Hepatocyte (in vitro differentiated cells): Measurements from ENCODE around the gene FOCAD. TPM values are rescaled to one million over a fixed set of nuclear protein-coding genes. Genes with fewer than 3 reads are reported as not detected.

ENCODE experiments used
- DNase-seq: peaks from one replicate; pipeline ENCODE4 v3.0.0-alpha.2; 2016; ENCODE audit warnings: low spot score
- H2AFZ ChIP-seq: fragments of 200-600 bp; sonication (generic); 2 replicates; pipeline ENCODE4 v1.6.0; 2016; ENCODE audit warnings: antibody characterized with exemption, mild to moderate bottlenecking
- H3K27ac ChIP-seq: fragments of 200-600 bp; sonication (generic); 2 replicates; pipeline ENCODE4 v1.5.1; 2016; ENCODE audit warnings: mild to moderate bottlenecking
- H3K27me3 ChIP-seq: fragments of 200-600 bp; sonication (generic); 2 replicates; pipeline ENCODE4 v1.6.1; 2016
- H3K36me3 ChIP-seq: fragments of 200-600 bp; sonication (generic); replicated peaks from 2 replicates; pipeline ENCODE4 v1.5.1; 2016; ENCODE audit warnings: low read depth; ENCODE audit not compliant: insufficient read depth
- H3K4me1 ChIP-seq: fragments of 200-600 bp; sonication (generic); 2 replicates; pipeline ENCODE4 v1.5.1; 2016; ENCODE audit warnings: mild to moderate bottlenecking, moderate library complexity; ENCODE audit not compliant: insufficient read depth
- H3K4me2 ChIP-seq: fragments of 200-600 bp; sonication (generic); 2 replicates; pipeline ENCODE4 v1.6.0; 2016
- H3K4me3 ChIP-seq: fragments of 200-600 bp; sonication (generic); 2 replicates; pipeline ENCODE4 v1.5.1; 2016; ENCODE audit warnings: mild to moderate bottlenecking
- H3K79me2 ChIP-seq: fragments of 200-600 bp; sonication (generic); 2 replicates; pipeline ENCODE4 v1.6.0; 2017; ENCODE audit warnings: mild to moderate bottlenecking
- H3K9me2 ChIP-seq: fragments of 200-600 bp; sonication (generic); replicated peaks from 2 replicates; pipeline ENCODE4 v1.6.0; 2017; ENCODE audit warnings: mild to moderate bottlenecking; ENCODE audit not compliant: insufficient read depth
- H3K9me3 ChIP-seq: fragments of 200-600 bp; sonication (generic); 2 replicates; pipeline ENCODE4 v1.5.1; 2016; ENCODE audit warnings: low read depth, mild to moderate bottlenecking
- H4K20me1 ChIP-seq: fragments of 200-600 bp; sonication (generic); 2 replicates; pipeline ENCODE4 v1.6.0; 2016; ENCODE audit warnings: mild to moderate bottlenecking; ENCODE audit not compliant: insufficient read depth, poor library complexity, severe bottlenecking
- CTCF ChIP-seq: fragments of 200-600 bp; sonication (generic); IDR thresholded peaks from 2 replicates; pipeline ENCODE4 v1.5.1; 2016; ENCODE audit warnings: antibody characterized with exemption, mild to moderate bottlenecking; ENCODE audit not compliant: poor library complexity
- EZH2 ChIP-seq: fragments of 200-600 bp; sonication (generic); IDR thresholded peaks from 2 replicates; pipeline ENCODE4 v1.6.1; 2016; ENCODE audit warnings: antibody characterized with exemption, mild to moderate bottlenecking, borderline replicate concordance
- EZH2phosphoT487 ChIP-seq: fragments of 200-600 bp; sonication (generic); IDR thresholded peaks from one replicate; pipeline ENCODE4 v1.6.1; 2018; ENCODE audit warnings: antibody characterized with exemption, mild to moderate bottlenecking, low read depth, moderate library complexity; ENCODE audit not compliant: unreplicated experiment, severe bottlenecking
- WGBS: methylation state at CpG from one replicate; pipeline ENCODE4 v1.1.6; 2016; ENCODE audit warnings: low lambda C conversion rate; ENCODE audit errors: missing lambda C conversion rate; 5-methylcytosine and 5-hydroxymethylcytosine counted together
- polyA plus RNA-seq: library from polyadenylated mRNA; unstranded; fragments of >200 nt; fragmentation: Nextera tagmentation; extraction: Ambion mirVana; gene quantifications from 2 replicates; pipeline ENCODE4 v1.2.1, GENCODE V29; 2016
- total RNA-seq: library from RNA; depleted of rRNA; stranded (reverse); fragments of >200 nt; gene quantifications from 2 replicates; pipeline ENCODE4 v1.2.3, GENCODE V29; 2014

FOCAD gene
- total and polyA plus RNA-seq, 2 experiments from 2014 or later = 21.7 to 54.1 TPM

GRCh38 chr9:20732118-20732517, 48.1 kb downstream of the FOCAD start:
- Histone ChIP-seq H3K27me3 (no peaks in the 10 kb centered on the region), H3K9me2 (no peaks in the 10 kb centered on the region), H3K4me3 (no peak overlapping the region), H3K36me3 (no peaks in the 10 kb centered on the region), H3K79me2 (peaks cover 3% of the 10 kb centered on the region), H3K4me1 (no peaks in the 10 kb centered on the region), H3K27ac (no peak overlapping the region), H3K4me2 (no peak overlapping the region), H4K20me1 (no peaks in the 10 kb centered on the region), H3K9me3 (no peaks in the 10 kb centered on the region), H2AFZ (no peak overlapping the region)
- no peak for TF ChIP-seq EZH2
- no peak for TF ChIP-seq CTCF
- no peak for TF ChIP-seq EZH2phosphoT487
- no peak for DNase-seq
- 90% methylated on average over 4 of the region's 4 CpGs for WGBS

GRCh38 chr9:20734275-20734674, 50.2 kb downstream of the FOCAD start:
- H3K4me2 ChIP-seq = no peak overlapping the region
- no peaks in the 10 kb centered on the region for H3K4me1 ChIP-seq
- H3K27ac ChIP-seq = no peak overlapping the region
- no peaks in the 10 kb centered on the region for H3K9me2 ChIP-seq
- WGBS = 86% methylated on average over 1 of the region's 1 CpG
- H3K36me3 ChIP-seq = no peaks in the 10 kb centered on the region
- no peaks in the 10 kb centered on the region for H3K9me3 ChIP-seq
- H2AFZ ChIP-seq = no peak overlapping the region
- no peak for TF ChIP-seq CTCF
- no peak for TF ChIP-seq EZH2phosphoT487
- TF ChIP-seq EZH2 = no peak
- no peak for DNase-seq
- no peaks in the 10 kb centered on the region for H4K20me1 ChIP-seq
- H3K79me2 ChIP-seq = peaks cover 3% of the 10 kb centered on the region
- no peak overlapping the region for H3K4me3 ChIP-seq
- no peaks in the 10 kb centered on the region for H3K27me3 ChIP-seq

- no peaks in the 10 kb centered on the region for H3K79me2 ChIP-seq
- H3K9me2 ChIP-seq = no peaks in the 10 kb centered on the region
- H3K9me3 ChIP-seq = no peaks in the 10 kb centered on the region
- no peak overlapping the region for H3K27ac ChIP-seq
- H2AFZ ChIP-seq = no peak overlapping the region
- H3K4me2 ChIP-seq = no peak overlapping the region
- no peaks in the 10 kb centered on the region for H3K36me3 ChIP-seq
- TF ChIP-seq EZH2phosphoT487 (no peak), CTCF (no peak), EZH2 (no peak)
- H3K4me3 ChIP-seq = no peak overlapping the region
- no peak for DNase-seq
- no peaks in the 10 kb centered on the region for H3K4me1 ChIP-seq
- H3K27me3 ChIP-seq = no peaks in the 10 kb centered on the region
- no peaks in the 10 kb centered on the region for H4K20me1 ChIP-seq
- 91% methylated on average over 1 of the region's 1 CpG for WGBS
Observed at GRCh38 chr9:20740304-20740703, 56.2 kb downstream of the FOCAD start.

- no peaks in the 10 kb centered on the region for H4K20me1 ChIP-seq
- H3K4me3 ChIP-seq = no peak overlapping the region
- no peaks in the 10 kb centered on the region for H3K4me1 ChIP-seq
- no peaks in the 10 kb centered on the region for H3K9me3 ChIP-seq
- H3K9me2 ChIP-seq = no peaks in the 10 kb centered on the region
- no peak for DNase-seq
- no peaks in the 10 kb centered on the region for H3K36me3 ChIP-seq
- no peak for TF ChIP-seq EZH2phosphoT487
- no peak for TF ChIP-seq CTCF
- no peak for TF ChIP-seq EZH2
- H3K27ac ChIP-seq = no peak overlapping the region
- 97% methylated on average over 2 of the region's 2 CpGs for WGBS
- H3K79me2 ChIP-seq = no peaks in the 10 kb centered on the region
- H2AFZ ChIP-seq = no peak overlapping the region
- no peak overlapping the region for H3K4me2 ChIP-seq
- H3K27me3 ChIP-seq = no peaks in the 10 kb centered on the region
Observed at GRCh38 chr9:20740929-20741582, 57.0 kb downstream of the FOCAD start.
